OCI-M2 (cell line): ENCODE measurements around the gene TRMT10B.
A peak's percentile ranks its signal among the peaks of the same experiment; 100 is the strongest.
"Not testable (repeated sequence)": the region's sequence is repeated elsewhere in the genome, so short reads cannot be mapped to it uniquely, and the experiment has no call there.

Source experiments
- DNase-seq: peaks from one replicate; lab custom pipeline; 2025; ENCODE audit not compliant: unreplicated experiment; lab: John Stamatoyannopoulos, UW

TRMT10B gene

DNA sequence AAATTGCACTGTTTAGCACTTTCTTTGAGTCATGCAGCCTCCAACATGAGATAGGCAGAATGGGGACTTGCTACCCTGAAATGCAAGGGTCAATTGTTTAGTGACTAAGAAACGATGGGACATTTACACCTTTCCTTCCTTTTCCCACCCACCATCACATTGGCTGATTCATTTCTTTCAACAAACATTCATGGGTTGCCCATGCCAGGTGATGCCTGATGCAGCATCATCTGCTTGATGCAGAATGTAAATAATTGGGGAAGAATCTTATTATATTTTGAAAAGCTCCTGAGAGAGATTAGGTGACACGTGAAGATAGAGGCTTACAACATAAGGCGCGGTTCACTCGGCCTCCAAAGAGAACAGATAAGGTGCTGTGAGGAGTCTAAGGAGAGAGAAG is 4.5 kb upstream of the TRMT10B start:
- no peak for DNase-seq

DNA sequence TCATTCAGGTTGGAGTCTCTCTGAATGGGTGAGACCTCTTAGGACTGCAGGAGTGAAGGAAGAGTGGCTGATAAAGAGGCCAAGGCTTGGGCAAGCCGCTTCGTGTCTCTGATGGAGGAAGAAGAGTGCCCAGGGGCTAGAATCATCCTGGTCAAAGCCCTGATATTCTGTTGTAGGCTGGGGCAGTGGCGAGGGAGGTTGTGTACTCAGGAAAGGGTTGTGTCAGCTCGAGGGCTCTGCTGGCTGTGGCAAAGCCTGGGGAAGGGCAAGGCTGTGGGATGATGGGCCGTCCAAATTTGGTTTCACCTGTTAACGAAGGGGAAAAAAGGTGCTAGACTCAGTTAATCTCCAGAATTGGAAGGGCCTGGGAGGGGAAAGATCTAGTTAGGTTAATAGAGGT is 2.4 kb upstream of the TRMT10B start:
- no peak for DNase-seq

DNA sequence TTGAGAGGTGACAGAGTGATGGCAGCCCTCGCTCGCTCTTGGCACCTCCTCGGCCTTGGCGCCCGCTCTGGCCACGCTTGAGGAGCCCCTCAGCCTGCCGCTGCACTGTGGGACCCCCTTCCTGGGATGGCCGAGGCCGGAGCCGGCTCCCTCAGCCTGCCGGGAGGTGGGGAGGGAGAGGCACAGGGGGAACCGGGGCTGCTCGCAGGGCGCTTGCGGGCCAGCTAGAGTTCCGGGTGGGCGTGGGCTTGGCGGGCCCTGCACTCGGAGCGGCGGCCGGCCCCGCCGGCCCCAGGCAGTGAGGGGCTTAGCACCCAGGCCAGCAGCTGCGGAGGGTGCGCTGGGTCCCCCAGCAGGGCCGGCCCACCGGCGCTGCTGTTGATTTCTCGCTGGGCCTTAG is 1.9 kb upstream of the TRMT10B start:
- DNase-seq = not testable (repeated sequence)

DNA sequence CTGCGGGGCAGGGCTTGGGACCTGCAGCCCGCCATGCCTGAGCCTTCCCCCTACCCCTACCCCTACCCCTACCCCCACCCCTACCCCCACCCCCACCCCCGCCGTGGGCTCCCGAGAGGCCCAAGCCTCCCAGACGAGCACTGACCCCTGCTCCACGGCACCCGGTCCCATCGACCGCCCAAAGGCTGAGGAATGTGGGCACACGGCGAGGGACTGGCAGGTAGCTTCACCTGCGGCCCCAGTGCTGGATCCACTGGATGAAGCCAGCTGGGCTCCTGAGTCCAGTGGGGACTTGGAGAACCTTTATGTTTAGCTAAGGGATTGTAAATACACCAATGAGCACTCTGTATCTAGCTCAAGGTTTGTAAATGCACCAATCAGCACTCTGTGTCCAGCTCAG is 1.5 kb upstream of the TRMT10B start:
- DNase-seq = not testable (repeated sequence)

DNA sequence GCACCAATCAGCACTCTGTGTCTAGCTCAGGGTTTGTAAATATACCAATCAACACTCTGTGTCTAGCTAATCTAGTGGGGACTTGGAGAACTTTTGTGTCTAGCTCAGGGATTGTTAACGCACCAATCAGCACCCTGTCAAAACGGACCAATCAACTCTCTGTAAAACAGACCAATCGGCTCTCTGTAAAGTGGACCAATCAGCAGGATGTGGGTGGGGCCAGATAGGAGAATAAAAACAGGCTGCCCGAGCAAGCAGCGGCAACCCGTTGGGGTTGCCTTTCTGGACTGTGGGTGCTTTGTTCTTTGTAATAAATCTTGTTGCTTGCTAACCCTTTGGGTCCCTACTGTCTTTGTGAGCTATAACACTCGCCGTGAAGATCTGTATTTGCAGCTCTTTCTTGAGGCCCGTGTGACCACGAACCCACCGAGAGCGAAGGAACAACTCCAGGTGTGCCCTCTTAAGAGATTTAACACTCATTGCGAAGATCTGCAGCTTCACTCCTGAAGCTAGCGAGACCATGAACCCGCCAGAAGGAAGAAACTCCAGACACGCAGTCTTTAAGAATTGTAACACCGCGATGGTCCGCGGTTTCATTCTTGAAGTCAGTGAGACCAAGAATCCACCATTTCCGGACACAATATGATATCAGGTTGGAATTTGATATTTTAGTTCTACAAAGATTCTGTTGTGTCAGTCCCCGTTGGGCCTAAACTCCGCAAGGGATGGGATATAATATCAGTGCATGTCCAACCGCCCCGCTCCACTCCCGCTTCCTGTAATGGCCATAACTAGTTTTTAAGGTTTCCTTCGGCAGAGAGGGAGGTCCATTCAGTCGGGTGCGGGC is 740 bp upstream of the TRMT10B start:
- DNase-seq = no peak

DNA sequence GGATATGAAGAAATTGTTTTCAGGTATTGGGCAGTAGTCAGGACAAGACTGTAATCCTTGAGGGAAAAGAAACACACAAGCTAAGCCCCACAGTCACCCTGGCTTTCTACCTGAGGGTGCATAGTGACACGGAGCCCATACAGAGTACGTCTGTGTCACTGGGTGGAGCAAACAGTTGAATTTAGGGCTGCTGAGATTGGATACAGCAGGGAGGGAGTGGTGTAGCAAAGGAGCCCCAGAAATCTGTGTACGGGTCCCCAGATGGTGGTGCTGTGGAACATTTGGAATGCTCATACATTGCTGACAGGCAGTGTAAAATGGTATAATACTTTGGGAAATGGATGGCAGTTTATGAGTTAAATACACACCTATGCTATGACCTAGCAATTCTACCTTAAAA is 5.1 kb downstream of the TRMT10B start:
- no peak for DNase-seq

DNA sequence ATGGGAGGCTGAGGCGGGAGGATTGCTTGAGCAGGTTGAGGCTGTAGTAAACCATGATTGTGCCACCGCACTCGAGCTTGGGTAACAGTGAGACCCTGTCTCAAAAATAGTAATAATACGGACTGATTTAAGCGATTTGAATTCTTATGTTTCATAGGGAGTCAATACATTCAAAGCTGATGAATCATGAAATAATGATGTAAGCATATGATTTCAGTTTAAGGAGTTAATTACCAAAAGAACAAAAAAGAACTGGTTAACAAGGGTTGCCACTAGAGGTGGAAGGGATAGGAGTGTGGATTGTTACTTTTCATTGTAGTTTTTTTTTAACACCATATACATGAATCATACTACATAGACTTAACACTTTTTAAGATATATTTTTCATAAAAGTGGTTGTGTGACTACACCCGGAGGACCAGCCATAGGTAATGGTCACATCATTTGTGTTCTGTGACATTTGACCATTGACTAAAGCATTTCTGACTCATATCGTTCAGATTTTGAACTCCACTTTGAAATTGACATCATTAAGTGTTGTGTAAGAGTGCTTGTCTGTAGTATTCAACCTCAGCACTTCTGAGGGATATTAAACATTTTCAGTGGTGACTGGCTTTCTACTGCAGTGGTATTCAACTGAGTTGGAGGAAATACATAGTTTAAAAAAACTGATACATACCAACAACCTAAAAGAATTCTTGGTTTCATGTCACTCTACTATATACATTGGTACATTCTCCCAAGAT is 7.0 kb downstream of the TRMT10B start:
- no peak for DNase-seq

DNA sequence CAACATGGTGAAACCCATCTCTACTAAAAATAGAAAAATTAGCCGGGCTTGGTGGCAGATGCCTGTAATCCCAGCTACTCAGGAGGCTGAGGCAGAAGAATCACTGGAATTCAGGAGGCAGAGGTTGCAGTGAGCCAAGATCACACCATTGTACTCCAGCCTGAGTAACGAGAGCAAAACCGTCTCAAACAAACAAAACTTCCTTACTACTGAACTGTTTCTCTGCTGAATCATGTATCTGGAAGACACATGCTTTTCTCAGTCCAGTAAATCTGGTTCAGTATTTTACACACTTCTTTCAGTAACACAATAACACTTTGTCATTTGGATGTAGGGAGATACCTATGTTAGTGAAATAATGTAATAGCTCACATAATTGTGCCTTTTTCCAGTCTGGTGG is 7.9 kb downstream of the TRMT10B start:
- DNase-seq = no peak

DNA sequence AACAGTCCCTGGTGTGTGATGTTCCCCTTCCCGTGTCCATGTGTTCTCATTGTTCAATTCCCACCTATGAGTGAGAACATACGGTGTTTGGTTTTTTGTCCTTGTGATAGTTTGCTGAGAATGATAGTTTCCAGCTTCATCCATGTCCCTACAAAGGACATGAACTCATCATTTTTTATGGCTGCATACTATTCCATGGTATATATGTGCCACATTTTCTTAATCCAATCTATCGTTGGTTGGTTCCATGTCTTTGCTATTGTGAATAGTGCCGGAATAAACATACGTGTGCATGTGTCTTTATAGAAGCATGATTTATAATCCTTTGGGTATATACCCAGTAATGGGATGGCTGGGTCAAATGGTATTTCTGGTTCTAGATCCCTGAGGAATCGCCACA is 11.7 kb downstream of the TRMT10B start:
- not testable (repeated sequence) for DNase-seq

DNA sequence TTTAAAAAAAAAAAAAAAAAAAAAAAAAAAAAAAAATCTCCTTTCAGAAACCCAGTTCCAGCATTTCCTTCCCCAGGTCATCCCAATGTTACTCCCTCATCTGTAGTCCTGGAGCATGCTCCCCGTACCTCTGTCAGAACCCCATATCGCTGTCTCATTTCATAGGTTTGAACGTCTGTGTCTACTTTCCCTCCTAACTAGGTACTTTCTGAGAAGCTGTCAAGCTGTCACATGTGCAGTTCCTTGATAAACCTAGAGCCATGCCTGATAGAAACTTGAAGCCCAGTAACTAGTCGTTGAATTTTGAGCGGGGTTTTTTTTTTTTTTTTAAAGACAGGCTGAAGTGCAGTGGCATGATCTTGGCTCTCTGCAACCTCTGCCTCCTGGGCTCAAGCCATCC is 15.7 kb downstream of the TRMT10B start:
- no peak for DNase-seq

DNA sequence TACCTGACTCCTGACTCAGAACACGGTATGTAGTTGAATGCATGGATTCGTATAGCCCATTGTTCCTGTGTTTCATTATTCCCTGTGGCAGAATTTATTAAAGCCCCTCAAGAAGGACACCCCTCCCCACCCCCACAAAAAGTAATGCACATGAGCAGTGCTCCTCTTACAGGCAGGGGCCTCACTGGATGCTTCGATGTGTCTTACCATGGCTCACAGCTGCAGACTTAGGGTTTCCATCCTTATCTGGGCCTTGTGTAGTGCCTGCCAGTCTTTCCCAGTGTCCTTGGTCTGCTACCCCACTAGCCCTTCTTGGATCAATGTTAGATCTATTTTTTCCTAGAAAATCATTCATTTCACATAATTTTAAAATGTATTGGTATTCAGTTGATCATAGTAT is 16.4 kb downstream of the TRMT10B start:
- no peak for DNase-seq

DNA sequence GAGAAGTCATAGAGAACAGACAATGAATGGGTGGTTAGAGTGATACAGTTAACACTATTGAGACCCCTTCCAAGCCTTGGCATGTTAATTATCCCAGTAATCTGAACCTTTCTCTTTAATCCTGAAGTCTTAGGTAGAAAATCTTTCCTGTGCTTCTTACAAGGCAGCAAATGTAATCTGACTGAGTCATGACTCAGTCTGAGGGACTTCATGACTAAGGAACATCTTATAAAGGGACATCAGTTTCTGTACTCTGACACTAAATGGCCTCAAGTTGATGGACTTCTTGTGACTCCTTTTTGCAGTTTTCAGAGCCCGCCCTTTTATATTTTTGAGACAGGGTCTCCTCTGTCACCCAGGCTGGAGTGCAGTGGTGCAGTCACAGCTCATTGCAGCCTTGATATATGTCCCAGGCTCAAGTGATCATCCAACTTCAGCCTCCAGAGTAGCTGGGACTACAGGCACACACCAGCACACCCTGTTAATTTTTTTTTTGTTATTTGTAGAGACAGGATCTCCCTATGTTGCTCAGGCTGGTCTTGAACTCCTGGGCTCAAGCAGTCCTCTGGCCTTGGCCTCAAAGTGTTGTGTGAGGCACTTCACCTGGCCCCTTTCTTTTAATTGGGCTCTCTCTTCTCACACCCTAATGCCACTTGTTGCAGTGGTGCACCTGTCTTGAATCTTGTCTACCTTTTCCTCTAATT is 21.8 kb downstream of the TRMT10B start:
- no peak for DNase-seq

DNA sequence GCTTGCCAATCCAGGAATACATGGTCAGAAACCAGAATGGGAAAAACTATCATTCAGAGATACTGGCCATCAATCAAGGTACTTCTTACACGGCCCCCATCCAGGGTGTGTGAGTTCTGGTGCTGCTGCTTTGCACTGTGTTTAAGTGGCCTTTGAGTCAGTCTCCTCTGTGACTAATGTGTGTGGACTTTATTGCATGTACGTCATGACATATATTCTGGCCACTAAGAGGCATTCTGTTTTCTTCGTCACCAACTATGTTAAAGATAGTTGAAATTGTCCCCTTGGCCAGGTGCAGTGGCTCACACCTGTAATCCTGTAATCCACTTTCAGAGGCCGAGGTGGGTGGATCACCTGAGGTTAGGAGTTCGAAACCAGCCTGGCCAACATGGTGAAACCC is 22.7 kb downstream of the TRMT10B start:
- no peak for DNase-seq

DNA sequence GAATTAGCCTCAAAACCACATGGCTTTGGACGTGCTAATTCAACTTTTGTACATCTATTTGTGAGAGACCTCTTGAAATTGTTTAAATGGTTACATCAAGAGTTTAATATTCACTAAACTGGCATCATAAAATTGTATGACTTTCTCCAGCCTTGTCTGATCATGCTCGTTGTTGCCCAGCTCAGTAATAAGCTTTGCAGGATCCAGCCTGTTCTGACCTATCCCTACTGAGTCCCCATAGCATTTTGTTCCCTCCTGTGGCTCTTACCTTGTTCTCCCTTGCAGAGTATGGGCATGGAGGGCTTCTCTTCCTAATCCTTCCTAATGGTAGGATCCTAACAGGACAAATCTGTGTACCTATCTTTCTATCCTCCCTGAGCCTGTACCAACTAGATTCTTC is 24.9 kb downstream of the TRMT10B start:
- DNase-seq = no peak

DNA sequence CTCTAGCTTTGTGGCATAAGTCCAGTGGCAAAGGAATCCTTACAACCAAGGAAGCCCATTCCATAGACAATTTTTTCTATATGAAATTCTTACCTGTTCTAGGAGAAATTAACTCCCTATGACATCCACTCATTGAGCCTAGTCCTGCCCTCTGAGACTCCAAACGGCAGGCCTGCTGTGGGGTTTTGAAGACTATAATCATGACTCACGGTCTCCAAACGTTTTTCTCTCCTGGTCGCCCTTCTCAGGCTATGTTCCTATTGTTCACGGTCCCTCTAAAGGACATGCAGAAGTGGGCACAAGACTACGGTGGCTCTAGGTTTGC is 30.6 kb downstream of the TRMT10B start:
- DNase-seq = no peak

DNA sequence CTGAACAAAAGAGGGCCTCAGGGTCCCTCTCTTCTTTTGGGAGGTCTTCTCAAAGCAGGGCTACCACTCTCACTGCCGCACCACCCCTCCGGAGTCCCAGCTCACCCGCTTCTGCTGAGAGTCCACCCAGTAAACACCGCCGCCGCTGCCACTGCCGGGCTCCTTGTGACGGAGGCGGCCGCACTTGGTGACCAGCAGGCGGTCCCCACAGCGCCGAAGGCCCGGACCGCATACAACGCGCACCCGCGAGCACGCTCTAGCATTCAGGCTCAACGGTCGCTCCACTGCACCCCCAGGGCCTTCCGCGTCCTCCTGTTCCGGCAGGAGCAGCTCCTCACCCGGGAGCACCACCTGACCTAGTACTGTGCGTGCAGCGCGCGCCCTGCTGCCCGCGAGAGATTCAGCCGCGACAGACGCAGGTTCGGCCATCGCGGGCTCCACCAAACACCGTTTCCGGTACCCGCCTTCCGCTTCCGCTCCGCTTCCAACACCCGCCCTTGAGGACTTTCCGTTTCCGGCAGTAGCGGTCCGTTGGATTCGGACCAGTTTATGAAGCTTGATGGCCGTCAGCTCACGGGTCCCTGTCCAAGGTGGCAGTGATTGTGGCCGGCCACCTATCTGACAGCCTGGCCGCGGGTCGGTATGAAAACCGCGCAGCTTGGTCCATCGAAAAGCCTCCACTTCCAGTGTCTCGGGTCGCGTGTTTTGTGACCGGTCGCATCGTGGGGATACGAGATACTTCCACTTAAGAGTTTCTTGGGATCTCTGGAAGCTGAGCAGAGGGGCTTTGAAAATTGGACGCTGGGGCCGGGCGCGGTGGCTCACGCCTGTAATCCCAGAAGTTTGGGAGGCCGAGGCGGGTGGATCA is 31.2 kb downstream of the TRMT10B start, which contains the start of gene EXOSC3:
Gene EXOSC3, minus strand, starts transcription at position 449 of the 868 bp plus-strand sequence. Its CDS starts 20 bp downstream, at position 429.
- peak; percentile 43 for DNase-seq

DNA sequence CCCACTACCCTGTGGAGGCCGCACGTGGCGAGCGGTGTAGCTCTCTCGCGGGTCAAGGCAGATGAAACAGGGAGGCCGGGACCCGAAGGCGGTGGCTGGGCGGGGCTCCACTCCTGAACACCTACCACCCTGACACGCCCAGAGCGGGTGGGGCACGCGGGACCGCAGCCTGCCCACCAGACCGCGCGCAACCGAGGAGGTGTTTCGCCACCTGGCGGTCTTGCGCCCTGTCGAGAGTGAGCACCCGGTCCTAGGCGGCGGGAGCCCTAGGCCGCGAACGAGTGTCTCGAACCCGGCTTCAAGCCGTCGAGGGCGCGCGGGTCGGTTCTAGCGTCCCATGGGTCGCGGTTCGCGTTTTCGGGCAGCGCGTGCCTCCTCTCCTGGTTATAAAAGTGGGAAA is 33.5 kb downstream of the TRMT10B start:
- no peak for DNase-seq

DNA sequence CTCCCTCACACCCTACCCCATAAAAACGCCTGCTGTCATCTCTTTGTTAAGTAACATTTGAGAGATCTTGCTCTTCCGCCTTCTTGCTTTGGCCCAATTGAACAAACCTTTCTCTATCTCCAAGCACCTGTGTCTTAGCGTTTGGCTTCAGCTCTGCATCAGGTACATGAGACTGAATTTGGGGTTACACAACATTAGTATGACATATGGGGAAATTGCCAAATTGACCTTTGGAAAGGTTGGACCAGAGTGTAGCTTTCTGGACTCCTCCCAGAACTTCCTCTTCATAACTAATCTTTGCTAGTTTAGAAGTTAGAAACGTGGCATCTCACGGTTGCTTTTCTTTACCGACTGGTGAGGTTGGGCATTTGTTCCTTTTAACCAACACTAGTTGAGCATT is 34.7 kb downstream of the TRMT10B start:
- no peak for DNase-seq

DNA sequence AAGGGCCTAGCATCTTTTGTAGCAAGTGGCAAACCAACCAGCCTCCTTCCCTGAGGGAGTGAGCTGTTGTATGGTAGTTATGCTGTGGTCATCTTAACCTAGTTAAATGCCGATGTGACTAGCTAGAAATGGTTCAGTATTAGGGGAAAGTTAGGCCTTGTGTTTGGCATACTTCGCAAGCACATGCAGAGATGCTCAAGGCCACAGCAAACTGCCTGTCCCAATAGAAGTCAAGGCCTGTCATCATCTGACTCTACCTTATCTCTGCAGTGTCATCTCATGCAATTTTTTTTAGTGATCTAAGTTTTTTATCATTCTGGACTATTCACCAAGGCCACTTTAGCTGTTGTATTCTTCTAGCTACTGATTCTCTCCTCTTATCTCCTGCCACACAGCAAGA is 36.5 kb downstream of the TRMT10B start:
- no peak for DNase-seq

DNA sequence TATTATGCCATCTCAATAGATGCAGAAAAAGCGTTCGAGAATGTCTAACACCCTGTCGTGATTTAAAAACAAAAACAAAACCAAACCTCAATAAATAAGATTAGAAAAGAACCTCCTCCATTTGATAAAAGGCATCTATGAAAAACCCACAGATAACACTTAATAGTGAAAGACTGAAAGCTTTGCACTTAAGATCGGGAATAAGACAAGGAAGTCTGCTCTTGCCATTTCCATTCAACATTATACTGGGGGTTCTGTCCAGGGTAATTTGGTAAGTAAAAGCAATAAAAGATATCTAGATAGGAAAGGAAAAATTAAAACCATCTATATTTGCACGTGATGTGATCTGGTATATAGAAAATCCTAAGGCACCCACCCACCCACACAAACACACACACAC is 38.5 kb downstream of the TRMT10B start:
- DNase-seq = no peak

DNA sequence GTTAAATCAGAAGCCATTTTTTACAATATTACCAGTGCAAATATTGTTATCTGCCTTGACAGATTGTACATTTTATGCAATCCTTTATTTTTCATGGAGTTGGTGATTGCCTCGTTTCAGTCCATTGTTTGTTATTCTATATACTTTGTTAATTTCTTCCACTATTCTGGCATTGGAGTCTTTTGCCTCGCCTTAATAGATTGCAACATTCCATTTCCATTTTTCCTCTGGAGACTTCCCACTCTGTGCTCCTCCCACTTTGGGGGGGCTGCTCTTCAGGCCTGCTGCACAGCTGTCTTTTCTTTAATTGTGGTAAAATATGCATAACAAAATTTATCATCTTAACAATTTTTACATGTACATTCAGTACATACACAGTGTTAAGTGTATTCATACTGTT is 42.6 kb downstream of the TRMT10B start:
- no peak for DNase-seq
